Measurements from ENCODE around the gene RDH13.

DNA sequence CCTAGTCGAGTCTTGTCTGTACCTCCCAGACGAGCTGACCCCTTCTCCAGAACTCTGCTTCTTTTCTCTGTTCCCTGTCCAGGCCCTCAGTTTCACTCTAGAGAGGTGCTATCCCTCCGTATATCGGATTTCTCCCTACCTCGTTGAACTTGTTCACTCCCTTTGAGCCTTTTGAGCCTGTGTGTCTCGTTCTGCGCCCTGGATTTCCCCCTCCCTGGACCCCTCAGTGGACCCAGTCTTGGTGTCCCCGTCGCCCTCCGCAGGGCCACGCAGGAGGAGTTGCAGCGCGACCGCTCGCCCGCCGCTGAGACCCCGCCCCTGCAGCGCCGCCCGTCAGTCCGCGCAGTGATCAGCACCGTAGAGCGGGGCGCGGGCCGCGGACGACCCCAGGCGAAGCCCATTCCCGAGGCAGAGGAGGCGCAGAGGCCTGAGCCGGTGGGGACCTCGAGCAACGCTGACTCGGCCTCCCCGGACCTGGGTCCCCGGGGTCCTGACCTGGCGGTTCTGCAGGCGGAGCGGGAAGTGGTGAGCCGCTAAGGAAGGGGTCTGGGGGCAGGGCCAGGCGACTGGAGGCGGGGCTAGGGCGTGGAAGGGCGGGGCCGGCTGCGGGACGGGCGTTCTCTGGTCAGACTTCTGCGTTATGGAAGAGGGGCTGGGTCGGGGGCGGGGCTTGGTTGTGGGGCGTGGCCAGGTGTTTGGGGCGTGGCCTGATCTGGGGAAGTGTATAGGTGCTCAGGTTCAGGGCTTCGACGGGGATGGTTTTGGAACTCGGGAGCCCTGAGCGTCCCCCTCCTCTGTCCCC lies 18.2 kb upstream of the RDH13 start:
- TF ChIP-seq, protein P1, sequence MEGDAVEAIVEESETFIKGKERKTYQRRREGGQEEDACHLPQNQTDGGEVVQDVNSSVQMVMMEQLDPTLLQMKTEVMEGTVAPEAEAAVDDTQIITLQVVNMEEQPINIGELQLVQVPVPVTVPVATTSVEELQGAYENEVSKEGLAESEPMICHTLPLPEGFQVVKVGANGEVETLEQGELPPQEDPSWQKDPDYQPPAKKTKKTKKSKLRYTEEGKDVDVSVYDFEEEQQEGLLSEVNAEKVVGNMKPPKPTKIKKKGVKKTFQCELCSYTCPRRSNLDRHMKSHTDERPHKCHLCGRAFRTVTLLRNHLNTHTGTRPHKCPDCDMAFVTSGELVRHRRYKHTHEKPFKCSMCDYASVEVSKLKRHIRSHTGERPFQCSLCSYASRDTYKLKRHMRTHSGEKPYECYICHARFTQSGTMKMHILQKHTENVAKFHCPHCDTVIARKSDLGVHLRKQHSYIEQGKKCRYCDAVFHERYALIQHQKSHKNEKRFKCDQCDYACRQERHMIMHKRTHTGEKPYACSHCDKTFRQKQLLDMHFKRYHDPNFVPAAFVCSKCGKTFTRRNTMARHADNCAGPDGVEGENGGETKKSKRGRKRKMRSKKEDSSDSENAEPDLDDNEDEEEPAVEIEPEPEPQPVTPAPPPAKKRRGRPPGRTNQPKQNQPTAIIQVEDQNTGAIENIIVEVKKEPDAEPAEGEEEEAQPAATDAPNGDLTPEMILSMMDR (conservative IDR thresholded peaks at IDR 0.05; ENCODE audit: low read length): no peak
- TF ChIP-seq EZH2phosphoT487 (IDR thresholded peaks at IDR 0.05; ENCODE audit: borderline replicate concordance): no peak
